K562 (cell line): Measurements from ENCODE around the gene OSBPL10. TPM values are rescaled to one million over a fixed set of nuclear protein-coding genes. Genes with fewer than 3 reads are reported as not detected.

ENCODE experiments used
- ATAC-seq: fragments of 200-7000 bp; cut with Tn5 transposase; 3 replicates; pipeline ENCODE4 v1.9.1; 2020; ENCODE audit warnings: moderate library complexity
- BruUV-seq: library from RNA; stranded (reverse); fragments of 400-500 nt; replicated peaks from 2 replicates; lab custom pipeline; 2021; lab: Mats Ljungman, UMichigan
- CTCF ChIA-PET: fragments of 300-600 bp; formaldehyde crosslinking; extraction: SDS; loops from one replicate; lab custom pipeline; 2021; ENCODE audit warnings: low intra/inter-chr PET ratio; lab: Yijun Ruan, JAX
- POLR2A ChIA-PET: fragments of 300-600, 350-650 bp; sonication (Branson Sonifier 250); formaldehyde crosslinking; extraction: SDS; loops from one replicate; lab custom pipeline; 2021; ENCODE audit warnings: antibody characterized with exemption, inconsistent platforms; lab: Yijun Ruan, JAX
- DNase-seq, 4 experiments: peaks; one replicate each; pipeline versions ENCODE4 v3.0.0 to v3.0.0-alpha.2; 2011 to 2018; ENCODE audit warnings: low spot score in 3 of 4, mixed read lengths in 3 of 4; ENCODE audit errors: extremely low read depth in 1 of 4
- FAIRE-seq: peaks from 2 replicates; lab custom pipeline; 2011; peaks lifted over from hg19 to GRCh38; lab: Jason Lieb, UNC
- H2AFZ ChIP-seq: 2 replicates; pipeline ENCODE4 v1.6.0; 2011; ENCODE audit warnings: low read depth, low read length, control low read depth, inconsistent platforms
- H3K27ac ChIP-seq: fragments of 200-600 bp; 3 replicates; pipeline ENCODE4 v1.8.0; 2011; ENCODE audit warnings: low read depth, mild to moderate bottlenecking, control low read depth, inconsistent platforms, low read length, moderate library complexity, mixed read lengths; ENCODE audit errors: extremely low read depth
- H3K27me3 ChIP-seq, 2 experiments: fragments of 300-600 bp in 1 of 2; 2 replicates in 1 of 2; 3 replicates in 1 of 2; pipeline versions ENCODE4 v1.6.0 to v1.8.0; 2011; ENCODE audit warnings: inconsistent platforms in 2 of 2, low read length in 2 of 2, mild to moderate bottlenecking in 1 of 2, mixed read lengths in 1 of 2, moderate library complexity in 1 of 2; ENCODE audit not compliant: control insufficient read depth in 2 of 2, insufficient read depth in 2 of 2
- H3K36me3 ChIP-seq: fragments of 300-600 bp; 3 replicates; pipeline ENCODE4 v1.8.0; 2011; ENCODE audit warnings: mild to moderate bottlenecking, low read length, inconsistent platforms; ENCODE audit not compliant: control insufficient read depth, insufficient read depth
- H3K4me1 ChIP-seq, 2 experiments: fragments of 200-600 bp in 1 of 2; replicated peaks in 1 of 2; 2 replicates in 1 of 2; 3 replicates in 1 of 2; pipeline versions ENCODE4 v1.5.1 to v1.8.0; 2011; ENCODE audit warnings: inconsistent platforms in 2 of 2, low read length in 2 of 2, mild to moderate bottlenecking in 1 of 2, mixed read lengths in 1 of 2, moderate library complexity in 1 of 2; ENCODE audit not compliant: control insufficient read depth in 2 of 2, insufficient read depth in 2 of 2
- H3K4me2 ChIP-seq: 2 replicates; pipeline ENCODE4 v1.6.1; 2011; ENCODE audit warnings: low read length, control low read depth, inconsistent platforms, mixed read lengths; ENCODE audit not compliant: insufficient read depth
- H3K4me3 ChIP-seq: fragments of 200-600 bp; sonication (generic), shearing (Covaris generic); 2 replicates; pipeline ENCODE4 v1.5.1; 2016; ENCODE audit warnings: control low read depth, inconsistent platforms
- H3K79me2 ChIP-seq: fragments of 200-600 bp; 3 replicates; pipeline ENCODE4 v1.8.0; 2011; ENCODE audit warnings: low read length, inconsistent platforms; ENCODE audit not compliant: control insufficient read depth, insufficient read depth
- H3K9ac ChIP-seq, 2 experiments: 2 replicates each; pipeline versions ENCODE4 v1.6.0 to v1.6.1; 2011; ENCODE audit warnings: low read depth in 2 of 2, low read length in 2 of 2, control low read depth in 1 of 2, inconsistent platforms in 1 of 2, mild to moderate bottlenecking in 1 of 2, mixed read lengths in 1 of 2; ENCODE audit not compliant: insufficient read depth in 1 of 2
- H3K9me1 ChIP-seq: one replicate; pipeline ENCODE4 v1.6.0; 2011; ENCODE audit warnings: inconsistent platforms, mild to moderate bottlenecking, low read length, moderate library complexity; ENCODE audit not compliant: control insufficient read depth, insufficient read depth
- H3K9me3 ChIP-seq: replicated peaks from 2 replicates; pipeline ENCODE4 v1.5.1; 2011; ENCODE audit warnings: low read depth, low read length, inconsistent platforms; ENCODE audit not compliant: control insufficient read depth, insufficient read depth
- H4K20me1 ChIP-seq: replicated peaks from 2 replicates; pipeline ENCODE4 v1.6.1; 2011; ENCODE audit warnings: low read length, inconsistent platforms, mixed read lengths; ENCODE audit not compliant: control insufficient read depth, insufficient read depth
- BCLAF1 ChIP-seq, 2 experiments: fragments of 450-650 bp in 1 of 2; IDR thresholded peaks; 2 replicates each; pipeline ENCODE4 v1.6.1; 2011 to 2017; ENCODE audit warnings: low read depth in 2 of 2, antibody characterized with exemption in 1 of 2, borderline replicate concordance in 1 of 2, low read length in 1 of 2, mild to moderate bottlenecking in 1 of 2, mixed read lengths in 1 of 2; ENCODE audit not compliant: control insufficient read depth in 1 of 2
- CCNT2 ChIP-seq: IDR thresholded peaks from 2 replicates; pipeline ENCODE4 v1.6.1; 2011; ENCODE audit warnings: borderline replicate concordance, low read depth, mild to moderate bottlenecking, moderate library complexity, mixed read lengths, low read length; ENCODE audit not compliant: insufficient read length; ENCODE audit errors: extremely low read depth
- CHCHD3 ChIP-seq: fragments of 250-450 bp; sonication (Bioruptor Pico); IDR thresholded peaks from 2 replicates; pipeline ENCODE4 v2.1.2; 2022; ENCODE audit warnings: mild to moderate bottlenecking
- ILK ChIP-seq: fragments of 450-650 bp; IDR thresholded peaks from 2 replicates; pipeline ENCODE4 v1.6.1; 2016; ENCODE audit warnings: missing genetic modification characterization, low read depth, mild to moderate bottlenecking, missing compliant biosample characterization, moderate library complexity, borderline replicate concordance
- KDM5B ChIP-seq: fragments of 200-600 bp; sonication (generic); IDR thresholded peaks from 2 replicates; pipeline ENCODE4 v1.6.1; 2012; ENCODE audit warnings: low read depth, mild to moderate bottlenecking, moderate library complexity, low read length, control low read depth, inconsistent platforms; ENCODE audit not compliant: insufficient replicate concordance
- L3MBTL2 ChIP-seq: fragments of 450-650 bp; IDR thresholded peaks from 2 replicates; pipeline ENCODE4 v1.6.1; 2016; ENCODE audit warnings: mild to moderate bottlenecking, moderate library complexity
- NONO ChIP-seq, 2 experiments: fragments of 200-400 bp in 1 of 2; fragments of 450-650 bp in 1 of 2; formaldehyde crosslinking in 1 of 2; IDR thresholded peaks; 2 replicates each; pipeline ENCODE4 v1.6.1; 2017; ENCODE audit warnings: low read depth in 2 of 2, mild to moderate bottlenecking in 2 of 2, moderate library complexity in 2 of 2, low read length in 1 of 2
- NR2C1 ChIP-seq, 2 experiments: fragments of 450-650 bp; IDR thresholded peaks; 2 replicates each; pipeline ENCODE4 v1.6.1; 2017; ENCODE audit warnings: mild to moderate bottlenecking in 2 of 2, antibody characterized with exemption in 1 of 2, inconsistent platforms in 1 of 2, missing compliant biosample characterization in 1 of 2, missing genetic modification characterization in 1 of 2
- NR3C1 ChIP-seq: sonication (generic); formaldehyde crosslinking; IDR thresholded peaks from 2 replicates; pipeline ENCODE4 v1.8.1; 2022; ENCODE audit warnings: missing genetic modification reagents
- NUFIP1 ChIP-seq: fragments of 450-650 bp; IDR thresholded peaks from 2 replicates; pipeline ENCODE4 v1.6.1; 2018; ENCODE audit not compliant: partially characterized antibody
- RBFOX2 ChIP-seq: fragments of 200-400 bp; formaldehyde crosslinking; IDR thresholded peaks from 2 replicates; pipeline ENCODE4 v1.6.1; 2017; ENCODE audit warnings: low read depth, mild to moderate bottlenecking, low read length, moderate library complexity
- TAL1 ChIP-seq: fragments of 450-650 bp; IDR thresholded peaks from 2 replicates; pipeline ENCODE4 v1.6.1; 2016; ENCODE audit warnings: mild to moderate bottlenecking
- TEAD1 ChIP-seq, 2 experiments: fragments of 450-650 bp in 1 of 2; sonication (generic) in 1 of 2; formaldehyde crosslinking; IDR thresholded peaks; 2 replicates each; pipeline versions ENCODE4 v1.4.0 to v1.8.0; 2020 to 2022; ENCODE audit warnings: mild to moderate bottlenecking in 2 of 2, missing genetic modification reagents in 1 of 2
- ZNF146 ChIP-seq: IDR thresholded peaks from one replicate; pipeline ENCODE4 v1.6.1; 2018; ENCODE audit warnings: missing compliant biosample characterization; ENCODE audit not compliant: unreplicated experiment
- ZNF174 ChIP-seq: fragments of 250-450 bp; sonication (Bioruptor Pico); IDR thresholded peaks from 2 replicates; pipeline ENCODE4 v1.4.0; 2020; ENCODE audit warnings: mild to moderate bottlenecking
- ZNF384 ChIP-seq: IDR thresholded peaks from 2 replicates; pipeline ENCODE4 v1.6.1; 2012; ENCODE audit warnings: low read depth, low read length, improper control_type of control experiment
- ZNF584 ChIP-seq: fragments of 200-800 bp; sonication (Bioruptor generic); IDR thresholded peaks from 2 replicates; pipeline ENCODE4 v1.6.1; 2016; ENCODE audit warnings: low read depth, mild to moderate bottlenecking, missing genetic modification characterization, missing compliant biosample characterization
- ZNF586 ChIP-seq: fragments of 450-650 bp; formaldehyde crosslinking; conservative IDR thresholded peaks from 2 replicates; pipeline ENCODE4 v1.4.0; 2020; ENCODE audit warnings: mild to moderate bottlenecking, moderate library complexity
- WGBS: fragments of 100-300 bp; shearing (Covaris generic); methylation state at CpG from one replicate; pipeline ENCODE4 v1.1.6; 2016; ENCODE audit warnings: low coverage, mixed read lengths; ENCODE audit not compliant: insufficient coverage; ENCODE audit errors: missing lambda C conversion rate; 5-methylcytosine and 5-hydroxymethylcytosine counted together
- in situ Hi-C: fragments of 300-500 bp; cut with MboI; formaldehyde crosslinking; loops from 4 replicates; pipeline ENCODE4 v1.15.0; 2018; ENCODE audit warnings: inconsistent platforms, mixed read lengths
- intact Hi-C: fragments of 100-400 bp; cut with micrococcal nuclease; formaldehyde crosslinking; loops from 2 replicates; pipeline ENCODE4 v1.14.2; 2022
- polyA plus RNA-seq, 8 experiments: library from polyadenylated mRNA; depleted of rRNA in 4 of 8; stranded (reverse) in 5 of 8; unstranded in 3 of 8; fragments of >200 nt; fragmentation: Nextera tagmentation in 2 of 8; fragmentation: Illumina TruSeq in 1 of 8; extraction: Ambion mirVana in 2 of 8; extraction: Trizol in 1 of 8; gene quantifications; 2 replicates each; pipeline versions ENCODE4 v1.2.1 to v1.2.3, GENCODE V29; 2011 to 2014; ENCODE audit warnings: inconsistent platforms in 1 of 8, missing spikeins in 1 of 8
- total RNA-seq, 7 experiments: library from RNA; depleted of rRNA in 6 of 7; stranded (reverse); fragments of >200 nt in 6 of 7; fragmentation: Illumina TruSeq in 2 of 7; extraction: Trizol in 2 of 7; gene quantifications; 2 replicates each; pipeline versions ENCODE4 v1.2.1 to v1.2.3, GENCODE V29; 2011 to 2021; ENCODE audit warnings: low replicate concordance in 1 of 7
- TF ChIP-seq, protein P1 (sequence below): fragments of 450-650 bp; IDR thresholded peaks from 2 replicates; pipeline ENCODE4 v1.6.1; 2014; ENCODE audit warnings: low read depth, mild to moderate bottlenecking, moderate library complexity, borderline replicate concordance

Gene OSBPL10
- total and polyA plus RNA-seq, 9 of the 15 experiments (the other 6 are each of a cell fraction or from before 2014, with no cell fraction given): 0.03 to 0.19 (median 0.14) TPM; not detected in 2

DNA sequence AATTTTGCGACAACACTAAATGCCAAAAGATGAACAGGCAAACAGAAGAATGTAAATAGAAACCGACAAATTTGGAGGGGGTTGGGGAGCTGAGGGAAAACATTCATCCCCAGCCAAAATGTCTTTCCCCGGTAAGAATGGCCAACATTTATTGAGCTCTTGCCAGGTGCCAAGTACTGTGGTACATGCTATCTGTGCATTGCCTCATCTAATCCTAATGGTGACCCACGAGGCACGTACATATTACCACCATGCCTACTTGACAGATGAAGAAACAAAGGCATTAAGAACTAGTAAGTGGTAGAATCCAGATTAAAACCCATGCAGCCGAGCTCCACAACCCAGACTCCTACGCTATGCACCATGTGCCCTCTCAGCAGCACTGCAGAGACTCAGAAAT is 242.7 kb downstream of the OSBPL10 start:
- Histone ChIP-seq H3K9ac (no peak overlapping the region), H3K9me1 (no peaks in the 10 kb centered on the region), H3K79me2 (no peaks in the 10 kb centered on the region), H3K27me3 (peaks cover 9% of the 10 kb centered on the region in 2 experiments; a peak in 3 of 5 replicates), H3K4me2 (no peak overlapping the region), H3K36me3 (no peaks in the 10 kb centered on the region), H3K9me3 (no peaks in the 10 kb centered on the region), H3K27ac (no peak overlapping the region), H2AFZ (no peak overlapping the region), H3K4me1 (no peaks in the 10 kb centered on the region), H4K20me1 (no peaks in the 10 kb centered on the region), H3K4me3 (no peak overlapping the region)
- ChIA-PET CTCF (no interaction called here), POLR2A (interaction anchor here (0.9 to 1.3 kb wide), 2 partner anchors 10 to 14 kb away, joined by 3 to 4 read pairs; no protein-coding TSS in a partner anchor)
- intact Hi-C loops (no loop called here), in situ Hi-C loops (no loop called here)
- WGBS: under 1% methylated on average over 7 of the region's 7 CpGs
- BruUV-seq: no TSS peak
- no peak for FAIRE-seq
- no peak for DNase-seq
- no peak for ATAC-seq
- TF ChIP-seq ZNF586 (CRISPR knock-in tag): no peak
- no peak for TF ChIP-seq ZNF174
- TF ChIP-seq CHCHD3 (CRISPR knock-in tag): no peak
- TF ChIP-seq CCNT2: no peak
- TF ChIP-seq RBFOX2: no peak
- TF ChIP-seq BCLAF1 (IDR thresholded peaks at IDR 0.05; ENCODE audit: borderline replicate concordance in 1 of 2, control insufficient read depth in 1 of 2, low read depth in 2 of 2, low read length in 1 of 2): no peak
- no peak for TF ChIP-seq TEAD1 (CRISPR knock-in tag; IDR thresholded peaks at IDR 0.05)
- TF ChIP-seq NR3C1: no peak
- TF ChIP-seq ILK: no peak
- TF ChIP-seq NR2C1 (IDR thresholded peaks at IDR 0.05): no peak
- no peak for TF ChIP-seq NR2C1 (tag; IDR thresholded peaks at IDR 0.05)
- TF ChIP-seq ZNF584: no peak
- TF ChIP-seq TAL1: no peak
- no peak for TF ChIP-seq KDM5B
- no peak for TF ChIP-seq NONO (IDR thresholded peaks at IDR 0.05; ENCODE audit: low read depth in 2 of 2, low read length in 1 of 2)
- TF ChIP-seq ZNF384: no peak
- no peak for TF ChIP-seq ZNF146
- TF ChIP-seq, protein P1, sequence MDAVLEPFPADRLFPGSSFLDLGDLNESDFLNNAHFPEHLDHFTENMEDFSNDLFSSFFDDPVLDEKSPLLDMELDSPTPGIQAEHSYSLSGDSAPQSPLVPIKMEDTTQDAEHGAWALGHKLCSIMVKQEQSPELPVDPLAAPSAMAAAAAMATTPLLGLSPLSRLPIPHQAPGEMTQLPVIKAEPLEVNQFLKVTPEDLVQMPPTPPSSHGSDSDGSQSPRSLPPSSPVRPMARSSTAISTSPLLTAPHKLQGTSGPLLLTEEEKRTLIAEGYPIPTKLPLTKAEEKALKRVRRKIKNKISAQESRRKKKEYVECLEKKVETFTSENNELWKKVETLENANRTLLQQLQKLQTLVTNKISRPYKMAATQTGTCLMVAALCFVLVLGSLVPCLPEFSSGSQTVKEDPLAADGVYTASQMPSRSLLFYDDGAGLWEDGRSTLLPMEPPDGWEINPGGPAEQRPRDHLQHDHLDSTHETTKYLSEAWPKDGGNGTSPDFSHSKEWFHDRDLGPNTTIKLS: no peak
- TF ChIP-seq L3MBTL2: no peak
- no peak for TF ChIP-seq NUFIP1
